HG03565 (cell line): ENCODE data around the gene CDC42BPB.

ENCODE experiments used
- ATAC-seq: cut with Tn5 transposase; IDR thresholded peaks from one replicate; pipeline ENCODE4 v1.9.1; 2021; ENCODE audit warnings: mild to moderate bottlenecking, moderate library complexity; ENCODE audit not compliant: unreplicated experiment

CDC42BPB gene

GRCh38 chr14:103022002-103022684, 35.2 kb downstream of the CDC42BPB start:
- ATAC-seq = no peak

GRCh38 chr14:103021684-103022001, 35.7 kb downstream of the CDC42BPB start:
- no peak for ATAC-seq

GRCh38 chr14:103020271-103021170, 36.8 kb downstream of the CDC42BPB start:
- ATAC-seq = no peak

- no peak for ATAC-seq
Observed at GRCh38 chr14:103019826-103020225, 37.5 kb downstream of the CDC42BPB start.

- ATAC-seq = no peak
Observed at GRCh38 chr14:103019236-103019635, 38.1 kb downstream of the CDC42BPB start.

GRCh38 chr14:103016594-103016993, 40.8 kb downstream of the CDC42BPB start:
- no peak for ATAC-seq

GRCh38 chr14:103016071-103016470, 41.3 kb downstream of the CDC42BPB start:
- ATAC-seq = no peak

DNA sequence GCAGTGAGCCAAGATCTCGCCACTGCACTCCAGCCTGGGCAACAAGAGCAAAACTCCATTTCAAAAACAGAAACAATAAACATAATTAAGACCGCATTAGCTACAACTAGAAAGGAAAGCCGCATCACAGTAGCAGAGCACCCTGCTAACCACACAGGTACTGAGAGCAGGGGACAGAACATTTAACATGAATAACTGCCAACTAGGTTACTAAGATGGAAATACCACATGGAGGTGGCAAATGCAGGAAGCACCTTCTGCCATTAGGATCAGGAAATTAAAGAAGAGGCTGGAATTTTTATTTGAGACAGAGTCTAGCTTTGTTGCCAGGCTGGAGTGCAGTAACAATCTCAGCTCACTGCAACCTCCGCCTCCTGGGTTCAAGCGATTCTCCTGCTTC, 41.9 kb downstream of the CDC42BPB start:
- no peak for ATAC-seq

DNA sequence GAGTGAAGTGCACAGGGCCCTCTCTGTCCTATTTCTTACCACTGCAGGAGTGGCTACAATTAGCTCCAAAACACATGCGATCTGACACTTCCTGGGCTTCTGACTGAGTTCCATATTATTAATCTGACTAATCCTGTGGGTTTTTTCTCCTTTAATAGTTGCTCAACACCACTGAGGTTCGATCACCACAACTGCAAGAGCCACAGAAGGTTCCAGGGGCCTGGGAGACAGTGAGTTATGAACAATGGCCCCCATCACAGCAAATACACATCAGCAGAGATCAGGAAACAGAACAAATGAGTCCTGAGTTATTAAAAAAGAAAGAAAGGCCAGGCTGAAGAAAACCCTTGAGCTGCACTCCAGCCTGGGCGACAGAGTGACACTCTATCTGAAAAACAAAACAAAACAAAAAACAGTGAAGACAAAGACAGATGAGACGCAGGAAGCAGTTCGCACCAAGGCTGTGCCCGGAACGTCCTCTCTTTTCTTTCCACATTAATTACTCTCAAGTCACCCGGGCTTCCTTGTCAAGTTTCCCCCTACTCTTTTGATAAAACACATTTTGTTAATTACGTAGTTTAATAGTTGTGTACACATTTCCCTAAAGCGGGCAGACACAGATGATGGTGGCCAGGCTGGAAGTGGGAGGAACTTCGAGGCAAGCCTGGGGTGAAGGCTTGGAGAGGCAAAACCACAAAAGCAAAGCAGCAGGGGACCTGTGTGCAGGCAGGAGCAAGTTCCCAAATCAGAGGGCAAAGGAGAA, 42.7 kb downstream of the CDC42BPB start:
- no peak for ATAC-seq

DNA sequence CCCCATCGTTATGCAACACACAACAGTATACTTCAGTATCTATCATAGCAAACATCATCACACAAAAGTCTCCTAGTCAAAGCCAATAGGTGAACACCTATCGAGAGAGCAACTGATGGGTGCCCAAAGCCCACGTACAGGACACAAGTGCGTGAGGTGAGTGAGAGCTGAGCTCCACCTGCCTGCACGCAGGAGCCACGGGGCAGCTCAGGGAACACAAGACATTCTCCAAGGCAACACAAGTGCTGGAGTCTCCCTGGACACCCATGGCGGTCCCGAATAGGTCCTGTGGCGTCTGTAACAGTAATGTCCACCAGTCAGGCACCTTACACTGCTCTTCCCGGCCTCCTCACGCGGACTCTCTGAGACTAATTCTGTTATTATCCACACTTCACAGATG, 44.3 kb downstream of the CDC42BPB start:
- no peak for ATAC-seq

DNA sequence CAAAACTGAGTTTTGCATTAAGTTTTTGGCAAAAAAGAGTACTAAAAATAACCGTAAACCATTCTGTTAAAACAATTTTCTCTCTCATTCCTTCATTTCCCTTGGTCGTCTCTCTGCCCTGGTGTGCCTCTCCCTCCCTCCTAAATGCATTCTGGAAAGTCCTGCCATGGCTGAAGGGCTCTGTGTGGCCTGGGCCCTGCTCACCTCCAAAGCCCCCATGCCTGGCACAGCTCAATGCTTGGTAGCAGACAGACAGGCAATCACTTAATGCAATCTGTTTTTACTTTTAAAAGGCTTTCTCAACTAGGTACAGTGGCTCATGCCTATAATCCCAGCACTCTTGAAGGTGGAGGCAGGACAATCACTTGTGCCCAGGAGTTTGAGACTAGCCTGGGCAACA, 47.8 kb downstream of the CDC42BPB start:
- ATAC-seq = no peak

- ATAC-seq = no peak
Observed at GRCh38 chr14:103008768-103009357, 48.5 kb downstream of the CDC42BPB start.

GRCh38 chr14:103008126-103008525, 49.2 kb downstream of the CDC42BPB start:
- no peak for ATAC-seq

GRCh38 chr14:103007555-103007954, 49.8 kb downstream of the CDC42BPB start:
- no peak for ATAC-seq

- no peak for ATAC-seq
Observed at GRCh38 chr14:103006991-103007520, 50.3 kb downstream of the CDC42BPB start.

- no peak for ATAC-seq
Observed at GRCh38 chr14:103006106-103006505, 51.2 kb downstream of the CDC42BPB start.

- no peak for ATAC-seq
Observed at GRCh38 chr14:103003850-103004249, 53.5 kb downstream of the CDC42BPB start.

DNA sequence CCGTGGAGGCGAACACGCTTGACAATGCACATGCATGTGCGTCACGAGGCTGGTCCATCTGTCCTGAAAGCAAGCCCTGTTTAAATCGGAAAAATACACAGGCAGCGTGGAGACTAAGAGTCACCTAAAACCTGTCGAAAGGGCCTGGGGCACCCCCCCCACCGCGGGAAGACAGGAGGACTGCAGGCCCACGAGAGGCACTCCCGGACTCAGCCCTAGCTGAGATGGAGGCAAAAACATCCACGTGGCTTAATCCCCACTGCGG, 54.1 kb downstream of the CDC42BPB start:
- no peak for ATAC-seq

DNA sequence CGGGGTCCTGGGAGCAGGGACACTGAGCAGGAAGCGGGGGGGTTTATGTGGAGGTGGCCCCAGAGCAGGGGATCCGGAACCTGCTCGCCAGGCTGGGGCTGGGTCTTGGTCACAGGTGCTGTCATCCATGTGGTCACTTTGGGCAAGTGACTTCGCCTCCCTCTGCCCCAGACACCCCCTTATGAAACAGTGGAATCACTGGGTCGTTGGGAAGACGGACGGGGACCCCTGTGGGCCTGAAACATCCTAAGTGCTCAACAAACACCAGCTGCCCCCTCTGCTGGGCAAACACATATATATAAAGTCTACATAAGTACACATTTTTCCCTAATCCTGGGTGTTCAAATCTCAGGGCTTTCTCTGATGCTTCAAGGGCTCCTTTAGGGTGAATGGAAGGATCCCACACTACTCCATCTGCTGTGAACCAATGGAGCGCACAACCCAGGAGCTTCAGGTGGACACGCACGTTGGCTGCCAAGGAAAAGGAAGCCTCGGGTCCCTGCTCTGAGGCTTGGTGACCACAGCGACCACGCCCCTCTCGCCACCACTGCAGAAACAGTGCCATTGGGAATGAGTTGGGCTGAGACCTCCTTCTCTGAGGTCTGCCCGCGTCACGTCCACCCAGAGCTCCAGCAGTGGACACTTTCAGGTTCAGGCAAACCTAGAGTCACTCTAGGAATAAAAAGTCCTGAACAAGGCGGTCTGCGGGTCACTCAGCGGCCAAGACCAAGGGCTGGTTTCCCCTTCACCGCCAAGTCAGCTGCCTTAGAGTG, 54.6 kb downstream of the CDC42BPB start:
- no peak for ATAC-seq

GRCh38 chr14:103001651-103002396, 55.5 kb downstream of the CDC42BPB start:
- no peak for ATAC-seq
